SK-N-SH (cell line): Measurements from ENCODE around the gene PTS. TPM values are rescaled to one million over a fixed set of nuclear protein-coding genes. Genes with fewer than 3 reads are reported as not detected.

Source experiments
- CTCF ChIA-PET: fragments of 300-600, 350-600 bp; formaldehyde crosslinking; extraction: SDS; loops from one replicate; lab custom pipeline; 2021; lab: Yijun Ruan, JAX
- POLR2A ChIA-PET: fragments of 350-600 bp; sonication (Branson Sonifier 250); formaldehyde crosslinking; extraction: SDS; loops from one replicate; lab custom pipeline; 2020; ENCODE audit warnings: antibody characterized with exemption, inconsistent platforms; lab: Yijun Ruan, JAX
- DNase-seq: peaks from one replicate; pipeline ENCODE4 v3.0.0; 2012
- H2AFZ ChIP-seq: fragments of 200-600 bp; sonication (generic); 2 replicates; pipeline ENCODE4 v1.8.1; 2016; ENCODE audit warnings: antibody characterized with exemption, mild to moderate bottlenecking, low read depth
- H3F3A ChIP-seq: fragments of 200-600 bp; sonication (generic); replicated peaks from 2 replicates; pipeline ENCODE3; 2016; ENCODE audit warnings: antibody characterized with exemption, mild to moderate bottlenecking; ENCODE audit not compliant: insufficient read depth
- H3K27ac ChIP-seq, 2 experiments: fragments of 200-500 bp in 1 of 2; fragments of 200-600 bp in 1 of 2; sonication (Bioruptor generic) in 1 of 2; sonication (generic), shearing (Covaris generic) in 1 of 2; 2 replicates each; pipeline versions ENCODE4 v1.5.1 to v1.6.1; 2014 to 2016; ENCODE audit warnings: low read depth in 2 of 2, inconsistent platforms in 1 of 2, low read length in 1 of 2, mild to moderate bottlenecking in 1 of 2, mixed read lengths in 1 of 2
- H3K27me3 ChIP-seq: fragments of 200-600 bp; sonication (generic), shearing (Covaris generic); 2 replicates; pipeline ENCODE4 v1.6.1; 2016; ENCODE audit warnings: mixed run types; ENCODE audit not compliant: insufficient read depth
- H3K36me3 ChIP-seq, 2 experiments: fragments of 200-500 bp in 1 of 2; fragments of 200-600 bp in 1 of 2; sonication (Bioruptor generic) in 1 of 2; sonication (generic) in 1 of 2; replicated peaks in 1 of 2; 2 replicates each; pipeline versions ENCODE3 to v1.5.1; 2014 to 2016; ENCODE audit warnings: low read length in 1 of 2, mild to moderate bottlenecking in 1 of 2; ENCODE audit not compliant: insufficient read depth in 2 of 2, control insufficient read depth in 1 of 2
- H3K4me1 ChIP-seq, 2 experiments: fragments of 200-500 bp in 1 of 2; fragments of 200-600 bp in 1 of 2; sonication (Bioruptor generic) in 1 of 2; sonication (generic), shearing (Covaris generic) in 1 of 2; 2 replicates each; pipeline versions ENCODE4 v1.5.1 to v1.6.1; 2014 to 2016; ENCODE audit warnings: low read depth in 1 of 2, low read length in 1 of 2, mixed run types in 1 of 2; ENCODE audit not compliant: insufficient read depth in 2 of 2, control insufficient read depth in 1 of 2
- H3K4me2 ChIP-seq: fragments of 200-600 bp; sonication (generic), shearing (Covaris generic); 2 replicates; pipeline ENCODE4 v1.6.1; 2017; ENCODE audit warnings: mixed run types
- H3K4me3 ChIP-seq, 2 experiments: fragments of 200-500 bp in 1 of 2; fragments of 200-600 bp in 1 of 2; sonication (Bioruptor generic) in 1 of 2; sonication (generic), shearing (Covaris generic) in 1 of 2; 2 replicates each; pipeline versions ENCODE4 v1.5.1 to v1.8.1; 2014 to 2016; ENCODE audit warnings: low read depth in 2 of 2, inconsistent platforms in 1 of 2, low read length in 1 of 2, mild to moderate bottlenecking in 1 of 2, mixed read lengths in 1 of 2, moderate library complexity in 1 of 2
- H3K79me2 ChIP-seq: fragments of 200-600 bp; sonication (generic); 2 replicates; pipeline ENCODE4 v1.8.1; 2017; ENCODE audit warnings: mild to moderate bottlenecking; ENCODE audit not compliant: insufficient read depth
- H3K9ac ChIP-seq: fragments of 200-600 bp; sonication (generic); 2 replicates; pipeline ENCODE4 v1.6.1; 2017; ENCODE audit warnings: mixed run types
- H3K9me2 ChIP-seq: fragments of 200-600 bp; sonication (generic); 2 replicates; pipeline ENCODE4 v1.6.1; 2017; ENCODE audit warnings: mixed run types
- H3K9me3 ChIP-seq: fragments of 200-600 bp; sonication (generic); 2 replicates; pipeline ENCODE4 v1.6.1; 2017; ENCODE audit warnings: mixed run types, mild to moderate bottlenecking, moderate library complexity
- H4K20me1 ChIP-seq: fragments of 200-600 bp; sonication (generic); 2 replicates; pipeline ENCODE4 v1.6.1; 2017; ENCODE audit warnings: mild to moderate bottlenecking, mixed run types; ENCODE audit not compliant: insufficient read depth
- FOXJ3 ChIP-seq: sonication (generic); formaldehyde crosslinking; IDR thresholded peaks from 2 replicates; pipeline ENCODE4 v1.5.1; 2020; ENCODE audit warnings: mild to moderate bottlenecking, missing genetic modification reagents
- FOXM1 ChIP-seq: IDR thresholded peaks from 2 replicates; pipeline ENCODE4 v1.4.0; 2012; ENCODE audit warnings: low read depth, mild to moderate bottlenecking
- GABPA ChIP-seq: IDR thresholded peaks from 2 replicates; pipeline ENCODE4 v1.4.0; 2012; ENCODE audit warnings: low read depth, mild to moderate bottlenecking
- JUND ChIP-seq: IDR thresholded peaks from 2 replicates; pipeline ENCODE4 v1.4.0; 2012
- MEF2A ChIP-seq: IDR thresholded peaks from 2 replicates; pipeline ENCODE4 v1.4.0; 2012; ENCODE audit warnings: low read depth, borderline replicate concordance
- REST ChIP-seq: IDR thresholded peaks from 2 replicates; pipeline ENCODE4 v1.6.1; 2012; ENCODE audit warnings: mild to moderate bottlenecking, low read depth, low read length, moderate library complexity
- TEAD4 ChIP-seq: IDR thresholded peaks from 2 replicates; pipeline ENCODE4 v1.4.0; 2012; ENCODE audit warnings: mild to moderate bottlenecking, borderline replicate concordance; ENCODE audit not compliant: insufficient read depth
- YY1 ChIP-seq: IDR thresholded peaks from 2 replicates; pipeline ENCODE4 v1.4.0; 2012; ENCODE audit warnings: low read depth, mild to moderate bottlenecking
- WGBS: methylation state at CpG from one replicate; pipeline ENCODE4 v1.1.6; 2017; ENCODE audit warnings: low lambda C conversion rate; 5-methylcytosine and 5-hydroxymethylcytosine counted together
- polyA plus RNA-seq, 3 experiments: library from polyadenylated mRNA; depleted of rRNA; stranded (reverse); fragments of >200 nt; gene quantifications; 2 replicates each; pipeline ENCODE4 v1.2.3, GENCODE V29; 2012
- TF ChIP-seq, protein P1 (sequence below): fragments of 150-350 bp; IDR thresholded peaks from 2 replicates; pipeline ENCODE4 v1.6.1; 2017; ENCODE audit warnings: antibody characterized with exemption, low read length, low read depth, borderline replicate concordance

The PTS gene
- polyA plus RNA-seq, 1 of the 3 experiments (the other 2 are of a cell fraction): 54.0 TPM

- TF ChIP-seq, protein P1, sequence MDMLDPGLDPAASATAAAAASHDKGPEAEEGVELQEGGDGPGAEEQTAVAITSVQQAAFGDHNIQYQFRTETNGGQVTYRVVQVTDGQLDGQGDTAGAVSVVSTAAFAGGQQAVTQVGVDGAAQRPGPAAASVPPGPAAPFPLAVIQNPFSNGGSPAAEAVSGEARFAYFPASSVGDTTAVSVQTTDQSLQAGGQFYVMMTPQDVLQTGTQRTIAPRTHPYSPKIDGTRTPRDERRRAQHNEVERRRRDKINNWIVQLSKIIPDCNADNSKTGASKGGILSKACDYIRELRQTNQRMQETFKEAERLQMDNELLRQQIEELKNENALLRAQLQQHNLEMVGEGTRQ: no peak
- no peak for TF ChIP-seq JUND
- no peak for TF ChIP-seq FOXJ3 (CRISPR knock-in tag)
These were observed 3.7 kb downstream of the PTS start (continued) for GRCh38 chr11:112229746-112230433.

DNA sequence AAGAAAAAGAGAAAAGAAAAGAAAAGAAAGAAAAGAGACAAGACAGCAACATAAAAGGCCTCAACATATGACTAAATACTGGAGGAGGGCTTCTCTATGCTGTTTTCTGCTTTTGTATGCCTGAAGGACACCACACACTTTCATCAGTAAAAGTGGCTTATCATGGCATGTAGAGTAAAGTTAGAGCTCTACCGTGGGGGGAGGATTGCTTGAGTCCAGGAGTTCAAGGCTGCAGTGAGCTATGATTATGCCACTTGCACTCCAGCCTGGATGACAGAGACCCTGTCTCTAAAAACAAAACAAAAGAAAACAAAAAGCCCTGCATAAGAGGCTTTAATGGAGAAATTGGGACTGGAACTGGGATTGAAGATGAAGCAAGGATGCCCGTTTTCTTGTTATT lies 5.7 kb downstream of the PTS start:
- H3K9ac ChIP-seq: no peak overlapping the region
- peaks cover 8 to 14% of the 10 kb centered on the region in 2 experiments; a peak in 3 of 4 replicates for H3K4me1 ChIP-seq
- H3F3A ChIP-seq: no peaks in the 10 kb centered on the region
- ChIA-PET CTCF (interaction anchor here (0.9 to 1.8 kb wide), 4 partner anchors 11 to 48 kb away, joined by 3 to 6 read pairs (median 4); no protein-coding TSS in a partner anchor), POLR2A (no interaction called here)
- H3K4me2 ChIP-seq: no peak overlapping the region
- H3K9me2 ChIP-seq: no peaks in the 10 kb centered on the region
- H3K9me3 ChIP-seq: no peaks in the 10 kb centered on the region
- H3K36me3 ChIP-seq: peaks cover 59 to 72% of the 10 kb centered on the region in 2 experiments
- DNase-seq: no peak
- no peak overlapping the region for H3K27ac ChIP-seq
- WGBS: 90% methylated on average over 2 of the region's 2 CpGs
- H2AFZ ChIP-seq: no peak overlapping the region
- peaks cover 46% of the 10 kb centered on the region for H3K79me2 ChIP-seq
- no peak overlapping the region for H3K4me3 ChIP-seq
- no peaks in the 10 kb centered on the region for H4K20me1 ChIP-seq
- no peaks in the 10 kb centered on the region for H3K27me3 ChIP-seq
- TF ChIP-seq GABPA: no peak
- TF ChIP-seq YY1: no peak
- no peak for TF ChIP-seq FOXM1
- no peak for TF ChIP-seq FOXJ3 (CRISPR knock-in tag)
- TF ChIP-seq TEAD4: no peak

GRCh38 chr11:112235750-112236390 lies 9.6 kb downstream of the PTS start:
- CTCF ChIA-PET: interaction anchor here (1.4 kb wide), 1 partner anchor 44 kb away, joined by 7 read pairs; no protein-coding TSS in a partner anchor

More at GRCh38 chr11:112235750-112236390, 9.6 kb downstream of the PTS start:
- no peaks in the 10 kb centered on the region for H3K27me3 ChIP-seq
- H3K36me3 ChIP-seq: peaks cover 55 to 65% of the 10 kb centered on the region in 2 experiments
- peaks cover 7% of the 10 kb centered on the region; the same call in 1 of the 2 replicates for H3K79me2 ChIP-seq
- H4K20me1 ChIP-seq: no peaks in the 10 kb centered on the region
- WGBS: 98% methylated on average over 8 of the region's 8 CpGs
- no peak for DNase-seq
- no peaks in the 10 kb centered on the region for H3F3A ChIP-seq
- H3K9ac ChIP-seq: no peak overlapping the region
- no peak overlapping the region for H3K4me2 ChIP-seq
- no peaks in the 10 kb centered on the region for H3K4me1 ChIP-seq
- H3K9me3 ChIP-seq: no peaks in the 10 kb centered on the region
- H2AFZ ChIP-seq: no peak overlapping the region
- POLR2A ChIA-PET: no interaction called here
- TF ChIP-seq REST (no peak), GABPA (no peak), MEF2A (no peak), FOXJ3 (CRISPR knock-in tag) (no peak)
- TF ChIP-seq, all 33 proteins: peak for 0
- Histone ChIP-seq H3K4me3 (no peak overlapping the region), H3K9me2 (no peaks in the 10 kb centered on the region), H3K27ac (no peak overlapping the region)
